Measurements from ENCODE around the gene EIF2AK3.
"Not testable (repeated sequence)": the region's sequence is repeated elsewhere in the genome, so short reads cannot be mapped to it uniquely, and the experiment has no call there.

The EIF2AK3 gene

GRCh38 chr2:88627055-88627855 lies at the start of gene EIF2AK3:
EIF2AK3 (minus strand) TSS chr2:88627464; CDS start chr2:88627274, 190 bp downstream.
- DNase-seq (ENCODE audit: low read depth in 3 of 3): peak; percentile 86 to 92 (median 89)

- DNase-seq (ENCODE audit: low read depth in 3 of 3): no peak
These were observed 46.1 kb upstream of the EIF2AK3 start for GRCh38 chr2:88673363-88673762.

- no peak for DNase-seq (ENCODE audit: low read depth in 3 of 3)
These were observed 44.6 kb upstream of the EIF2AK3 start for GRCh38 chr2:88671786-88672427.

- peak in 1 of 3 donors; percentile 13 for DNase-seq (ENCODE audit: low read depth in 3 of 3)
These were observed 42.4 kb upstream of the EIF2AK3 start for GRCh38 chr2:88669482-88670214.

GRCh38 chr2:88668862-88669261 lies 41.6 kb upstream of the EIF2AK3 start:
- no peak for DNase-seq (ENCODE audit: low read depth in 3 of 3)

- DNase-seq (ENCODE audit: low read depth in 3 of 3): no peak
These were observed 40.0 kb upstream of the EIF2AK3 start for GRCh38 chr2:88667219-88667618.

GRCh38 chr2:88666576-88666975 lies 39.3 kb upstream of the EIF2AK3 start:
- no peak for DNase-seq (ENCODE audit: low read depth in 3 of 3)

- DNase-seq (ENCODE audit: low read depth in 3 of 3): no peak
These were observed 33.4 kb upstream of the EIF2AK3 start for GRCh38 chr2:88660622-88661021.

- no peak for DNase-seq (ENCODE audit: low read depth in 3 of 3)
These were observed 32.3 kb upstream of the EIF2AK3 start for GRCh38 chr2:88659538-88659915.

GRCh38 chr2:88658881-88659537 lies 31.7 kb upstream of the EIF2AK3 start:
- DNase-seq (ENCODE audit: low read depth in 3 of 3): no peak

GRCh38 chr2:88658326-88658725 lies 31.1 kb upstream of the EIF2AK3 start:
- no peak for DNase-seq (ENCODE audit: low read depth in 3 of 3)

- no peak for DNase-seq (ENCODE audit: low read depth in 3 of 3)
These were observed 29.9 kb upstream of the EIF2AK3 start for GRCh38 chr2:88657131-88657530.

GRCh38 chr2:88656690-88657089 lies 29.4 kb upstream of the EIF2AK3 start:
- no peak for DNase-seq (ENCODE audit: low read depth in 3 of 3)

GRCh38 chr2:88654714-88655113 lies 27.4 kb upstream of the EIF2AK3 start:
- no peak for DNase-seq (ENCODE audit: low read depth in 3 of 3)

GRCh38 chr2:88651646-88652045 lies 24.4 kb upstream of the EIF2AK3 start:
- DNase-seq (ENCODE audit: low read depth in 3 of 3): no peak

- DNase-seq (ENCODE audit: low read depth in 3 of 3): not testable (repeated sequence)
These were observed 18.1 kb upstream of the EIF2AK3 start for GRCh38 chr2:88645291-88645882.

GRCh38 chr2:88642278-88642677 lies 15.0 kb upstream of the EIF2AK3 start:
- DNase-seq (ENCODE audit: low read depth in 3 of 3): no peak

GRCh38 chr2:88641330-88641729 lies 14.1 kb upstream of the EIF2AK3 start:
- DNase-seq (ENCODE audit: low read depth in 3 of 3): no peak

GRCh38 chr2:88639865-88640264 lies 12.6 kb upstream of the EIF2AK3 start:
- DNase-seq (ENCODE audit: low read depth in 3 of 3): no peak

GRCh38 chr2:88638743-88639142 lies 11.5 kb upstream of the EIF2AK3 start:
- no peak for DNase-seq (ENCODE audit: low read depth in 3 of 3)

- DNase-seq (ENCODE audit: low read depth in 3 of 3): no peak
These were observed 10.9 kb upstream of the EIF2AK3 start for GRCh38 chr2:88638123-88638650.

Measured in stimulated activated CD4-positive, alpha-beta T cell treated with anti-CD3 and anti-CD28 coated beads, TNF-alpha, amount 100 ng/mL, for 48 hours (primary cell).